ENCODE data around the gene HLA-A. TPM values are rescaled to one million over a fixed set of nuclear protein-coding genes. Genes with fewer than 3 reads are reported as not detected.

Gene HLA-A
- total and polyA plus RNA-seq, 2 of the 13 experiments (the other 11 are each of a cell fraction or from before 2014, with no cell fraction given) = 345 to 527 TPM

DNA sequence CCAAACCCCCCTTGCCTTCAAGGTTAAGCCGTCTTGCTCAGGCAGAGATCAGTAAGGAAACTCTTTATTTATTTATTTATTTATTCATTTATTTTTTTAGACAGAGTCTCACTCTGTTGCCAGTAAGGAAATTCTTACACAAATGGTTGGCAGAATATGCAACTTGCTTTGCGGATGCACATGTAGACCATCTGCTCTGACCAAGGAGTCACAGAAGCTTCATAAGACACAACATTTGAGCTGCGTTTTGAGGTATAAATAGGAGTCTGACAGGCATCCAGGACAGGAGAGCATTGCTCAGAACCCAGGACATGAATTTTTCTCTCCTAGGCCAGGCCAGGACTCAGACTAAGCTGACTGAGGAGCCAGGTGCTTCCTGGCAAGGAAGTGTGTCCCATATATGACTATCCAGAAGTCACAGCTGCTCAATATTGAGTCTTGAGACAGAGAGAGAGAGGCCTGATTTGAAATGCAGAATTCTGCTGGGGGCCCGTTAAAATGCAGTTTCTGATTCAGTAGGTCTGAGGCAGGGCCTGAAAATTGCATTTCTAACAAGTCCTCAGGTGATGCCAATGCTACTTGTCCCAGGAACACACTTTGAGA, 43.9 kb downstream of the HLA-A start:
- Histone ChIP-seq H3K4me3 (replicated peaks in 1 of 3; ENCODE audit: insufficient read depth in 1 of 3, low read depth in 2 of 3, low read length in 3 of 3) (no peak overlapping the region), H2AFZ (ENCODE audit: low read length) (no peak overlapping the region), H3K4me2 (ENCODE audit: low read depth, low read length) (no peak overlapping the region), H4K20me1 (ENCODE audit: insufficient read depth, low read length) (no peaks in the 10 kb centered on the region), H3K79me2 (ENCODE audit: insufficient read depth, low read length) (no peaks in the 10 kb centered on the region), H3K36me3 (replicated peaks in 1 of 2; ENCODE audit: control insufficient read depth in 1 of 2, insufficient read depth in 2 of 2, low read length in 2 of 2) (no peaks in the 10 kb centered on the region), H3K9me3 (ENCODE audit: low read length) (no peaks in the 10 kb centered on the region), H3K27ac (ENCODE audit: extremely low read length, insufficient read depth, low read length) (no peak overlapping the region), H3K9ac (ENCODE audit: insufficient read depth, low read depth, low read length) (no peak overlapping the region), H3K27me3 (ENCODE audit: control insufficient read depth in 1 of 2, insufficient read depth in 2 of 2, low read length in 2 of 2) (no peaks in the 10 kb centered on the region), H3K4me1 (ENCODE audit: insufficient read depth, low read length) (peaks cover 15% of the 10 kb centered on the region)
- no TSS peak for BruUV-seq (replicated peaks)
- CTCF ChIA-PET (ENCODE audit: low intra/inter-chr PET ratio, low total read pairs) = no interaction called here
- WGBS (ENCODE audit: low lambda C conversion rate) = 53% methylated on average over 4 of the region's 4 CpGs
- POLR2A ChIA-PET = interaction anchor here (1.4 to 1.5 kb wide), 3 partner anchors 9 to 22 kb away, joined by 4 read pairs; no protein-coding TSS in a partner anchor
- TF ChIP-seq, protein P1, sequence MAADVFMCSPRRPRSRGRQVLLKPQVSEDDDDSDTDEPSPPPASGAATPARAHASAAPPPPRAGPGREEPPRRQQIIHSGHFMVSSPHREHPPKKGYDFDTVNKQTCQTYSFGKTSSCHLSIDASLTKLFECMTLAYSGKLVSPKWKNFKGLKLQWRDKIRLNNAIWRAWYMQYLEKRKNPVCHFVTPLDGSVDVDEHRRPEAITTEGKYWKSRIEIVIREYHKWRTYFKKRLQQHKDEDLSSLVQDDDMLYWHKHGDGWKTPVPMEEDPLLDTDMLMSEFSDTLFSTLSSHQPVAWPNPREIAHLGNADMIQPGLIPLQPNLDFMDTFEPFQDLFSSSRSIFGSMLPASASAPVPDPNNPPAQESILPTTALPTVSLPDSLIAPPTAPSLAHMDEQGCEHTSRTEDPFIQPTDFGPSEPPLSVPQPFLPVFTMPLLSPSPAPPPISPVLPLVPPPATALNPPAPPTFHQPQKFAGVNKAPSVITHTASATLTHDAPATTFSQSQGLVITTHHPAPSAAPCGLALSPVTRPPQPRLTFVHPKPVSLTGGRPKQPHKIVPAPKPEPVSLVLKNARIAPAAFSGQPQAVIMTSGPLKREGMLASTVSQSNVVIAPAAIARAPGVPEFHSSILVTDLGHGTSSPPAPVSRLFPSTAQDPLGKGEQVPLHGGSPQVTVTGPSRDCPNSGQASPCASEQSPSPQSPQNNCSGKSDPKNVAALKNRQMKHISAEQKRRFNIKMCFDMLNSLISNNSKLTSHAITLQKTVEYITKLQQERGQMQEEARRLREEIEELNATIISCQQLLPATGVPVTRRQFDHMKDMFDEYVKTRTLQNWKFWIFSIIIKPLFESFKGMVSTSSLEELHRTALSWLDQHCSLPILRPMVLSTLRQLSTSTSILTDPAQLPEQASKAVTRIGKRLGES (CRISPR knock-in tag; IDR thresholded peaks at IDR 0.05; ENCODE audit: borderline replicate concordance) = no peak
- TF ChIP-seq ZNF564 (CRISPR knock-in tag; IDR thresholded peaks at IDR 0.05) (no peak), ZBTB42 (CRISPR knock-in tag; IDR thresholded peaks at IDR 0.05) (no peak), SMAD1 (CRISPR knock-in tag; IDR thresholded peaks at IDR 0.05; ENCODE audit: borderline replicate concordance, low read depth) (no peak), ZNF782 (CRISPR knock-in tag; IDR thresholded peaks at IDR 0.05; ENCODE audit: borderline replicate concordance) (no peak), GATAD2A (CRISPR knock-in tag; IDR thresholded peaks at IDR 0.05) (no peak), ZC3H13 (CRISPR knock-in tag; IDR thresholded peaks at IDR 0.05) (no peak), BHLHE40 (IDR thresholded peaks at IDR 0.05; ENCODE audit: low read length) (no peak), FOXP4 (CRISPR knock-in tag; IDR thresholded peaks at IDR 0.05) (no peak), ZMYM4 (CRISPR knock-in tag; IDR thresholded peaks at IDR 0.05) (no peak)
- TF ChIP-seq, protein P2, sequence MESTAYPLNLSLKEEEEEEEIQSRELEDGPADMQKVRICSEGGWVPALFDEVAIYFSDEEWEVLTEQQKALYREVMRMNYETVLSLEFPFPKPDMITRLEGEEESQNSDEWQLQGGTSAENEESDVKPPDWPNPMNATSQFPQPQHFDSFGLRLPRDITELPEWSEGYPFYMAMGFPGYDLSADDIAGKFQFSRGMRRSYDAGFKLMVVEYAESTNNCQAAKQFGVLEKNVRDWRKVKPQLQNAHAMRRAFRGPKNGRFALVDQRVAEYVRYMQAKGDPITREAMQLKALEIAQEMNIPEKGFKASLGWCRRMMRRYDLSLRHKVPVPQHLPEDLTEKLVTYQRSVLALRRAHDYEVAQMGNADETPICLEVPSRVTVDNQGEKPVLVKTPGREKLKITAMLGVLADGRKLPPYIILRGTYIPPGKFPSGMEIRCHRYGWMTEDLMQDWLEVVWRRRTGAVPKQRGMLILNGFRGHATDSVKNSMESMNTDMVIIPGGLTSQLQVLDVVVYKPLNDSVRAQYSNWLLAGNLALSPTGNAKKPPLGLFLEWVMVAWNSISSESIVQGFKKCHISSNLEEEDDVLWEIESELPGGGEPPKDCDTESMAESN (CRISPR knock-in tag; conservative IDR thresholded peaks at IDR 0.05) = no peak
- intact Hi-C loops (cut with micrococcal nuclease; ENCODE audit: unreplicated experiment) = no loop called here
- no peak for ATAC-seq
- DNase-seq (ENCODE audit: low spot score) = no peak
- FAIRE-seq = no peak
- in situ Hi-C loops (cut with HindIII; ENCODE audit: extremely low pct_ligation_motif_present, low pct_unique_long_range_greater_than_20kb) = no loop called here

Measured in HepG2 (cell line).